NOMO-1 (cell line): Measurements from ENCODE around the gene UGT2B15.
"Not testable (repeated sequence)": the region's sequence is repeated elsewhere in the genome, so short reads cannot be mapped to it uniquely, and the experiment has no call there.

ENCODE experiments used
- DNase-seq, 2 experiments: peaks; one replicate each; lab custom pipeline; 2025; ENCODE audit not compliant: unreplicated experiment in 2 of 2; lab: John Stamatoyannopoulos, UW

Gene UGT2B15

DNA sequence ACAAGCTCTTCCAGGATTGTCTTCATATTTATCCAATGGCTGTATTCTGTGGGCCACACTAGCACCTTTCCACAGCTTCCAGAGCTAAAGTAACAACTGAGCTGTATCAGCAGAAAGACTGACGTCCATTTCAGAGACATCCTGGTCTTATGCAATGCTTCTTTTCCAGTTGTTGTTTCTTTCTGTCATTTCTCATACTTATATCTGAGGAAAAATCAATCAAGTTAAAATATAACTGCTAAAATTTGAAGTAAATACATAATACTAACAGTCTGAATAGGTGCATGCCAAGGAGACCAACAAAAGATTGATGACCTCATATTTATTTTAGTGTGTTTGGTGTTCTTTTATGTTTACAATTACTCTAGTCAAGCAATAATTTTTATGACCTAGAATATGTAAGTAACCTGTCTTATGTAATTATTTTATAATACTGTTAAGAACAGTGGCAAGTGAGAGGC, at the start of gene UGT2B15:
Gene UGT2B15 (minus strand): TSS at position 174 of the 461 bp plus-strand sequence. CDS start 34 bp downstream, at position 140.
- not testable (repeated sequence) for DNase-seq

DNA sequence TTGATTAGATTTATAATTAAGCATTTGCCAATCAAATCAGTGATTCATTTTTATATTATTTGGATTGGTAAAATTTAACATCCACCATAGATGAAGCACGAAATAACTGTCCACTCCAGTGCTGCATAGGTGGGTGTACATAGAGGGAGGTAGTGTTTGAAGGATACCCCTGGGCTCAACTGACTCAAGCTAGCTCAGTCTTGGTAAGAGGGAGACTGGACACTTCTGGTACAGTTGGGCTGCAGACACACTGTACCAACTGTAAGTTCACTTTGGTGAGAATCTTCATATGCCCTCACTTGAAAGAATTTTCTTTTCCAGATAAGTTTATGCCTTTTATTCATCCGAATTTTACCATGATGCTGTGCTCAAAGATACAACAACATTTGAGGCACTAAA, 48.6 kb upstream of the UGT2B15 start:
- DNase-seq = no peak

DNA sequence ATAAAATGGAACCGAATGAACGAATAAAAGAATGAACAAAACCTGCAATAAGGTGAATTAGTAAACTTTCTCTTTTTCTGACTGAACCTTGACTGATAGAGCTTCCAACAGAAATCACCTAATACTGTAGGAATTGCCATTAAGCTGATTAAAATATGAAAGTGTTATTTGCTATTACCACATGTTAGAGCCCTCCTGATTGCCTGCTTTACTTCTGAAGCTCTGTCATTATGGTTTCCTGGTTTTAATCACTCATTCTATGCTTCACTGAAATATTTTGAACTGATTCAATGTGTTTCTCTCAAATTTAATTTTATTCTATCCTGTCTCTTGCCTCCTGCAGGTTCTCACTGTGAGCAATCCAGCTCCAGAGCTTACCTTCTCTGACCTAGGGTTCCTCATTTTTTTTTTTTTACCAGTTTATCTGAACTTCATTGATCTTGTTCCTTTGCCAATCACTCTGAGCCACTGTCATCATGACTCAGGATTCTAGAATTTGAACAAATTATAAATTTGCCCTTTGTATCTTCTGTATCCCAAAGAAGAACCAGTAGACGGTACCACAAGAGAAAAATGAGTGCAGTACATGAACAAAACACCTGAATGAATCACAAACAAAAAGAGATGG, 48.1 kb upstream of the UGT2B15 start:
- no peak for DNase-seq

DNA sequence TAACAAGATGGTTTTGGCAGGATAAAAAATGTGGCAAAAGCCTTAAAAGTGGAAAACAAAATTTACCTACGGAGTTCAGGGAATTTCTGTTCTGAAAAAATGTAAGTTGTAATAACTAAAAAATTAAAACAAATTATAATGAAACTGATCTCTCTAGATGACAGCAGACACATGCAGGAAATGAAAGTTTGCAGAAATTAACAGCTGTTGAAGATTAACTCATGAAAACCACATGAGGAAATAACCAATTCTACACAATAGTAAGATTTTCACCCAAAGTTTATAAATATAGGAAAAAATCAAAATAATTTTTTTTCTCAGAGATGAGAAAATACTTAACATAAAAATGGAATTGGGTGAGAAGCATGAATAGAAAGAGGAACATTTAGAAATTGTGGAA, 47.5 kb upstream of the UGT2B15 start:
- DNase-seq = no peak

DNA sequence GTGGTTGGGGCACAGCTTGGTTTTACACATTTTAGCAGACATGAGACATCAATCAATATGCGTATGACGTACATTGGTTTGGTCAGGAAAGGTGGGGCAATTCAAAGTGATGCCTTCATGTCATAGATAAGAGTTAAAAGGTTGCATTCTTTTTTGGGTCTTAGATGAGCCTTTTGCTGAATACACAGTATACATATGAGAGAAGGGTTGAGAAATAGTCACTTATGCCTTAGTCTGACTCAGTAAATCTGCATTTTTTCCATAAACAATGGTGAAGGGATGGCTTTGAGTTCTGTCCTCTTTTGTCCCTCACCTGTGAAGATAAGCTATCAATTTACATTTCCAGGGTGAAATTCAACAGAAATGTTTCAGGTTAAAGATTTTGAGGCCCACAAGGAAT, 43.9 kb upstream of the UGT2B15 start:
- no peak for DNase-seq

DNA sequence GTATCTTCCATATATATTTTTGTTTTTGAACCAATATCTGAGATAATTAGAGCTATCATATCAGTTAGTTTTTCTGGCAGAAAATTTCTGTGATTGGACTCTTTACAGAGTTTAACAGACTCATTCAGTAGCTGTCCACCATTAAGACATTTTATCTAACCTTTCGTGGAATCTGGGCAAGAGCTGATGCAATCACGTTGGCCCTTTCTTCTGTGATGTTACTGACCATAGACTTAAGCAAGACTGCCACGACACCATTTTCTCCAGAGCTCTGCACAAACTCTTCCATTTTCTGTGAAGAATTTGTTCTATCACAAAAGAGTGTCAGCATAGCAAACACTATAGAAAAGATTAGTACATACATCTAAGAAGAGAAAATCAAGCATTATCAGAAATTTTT, 41.8 kb upstream of the UGT2B15 start:
- no peak for DNase-seq

DNA sequence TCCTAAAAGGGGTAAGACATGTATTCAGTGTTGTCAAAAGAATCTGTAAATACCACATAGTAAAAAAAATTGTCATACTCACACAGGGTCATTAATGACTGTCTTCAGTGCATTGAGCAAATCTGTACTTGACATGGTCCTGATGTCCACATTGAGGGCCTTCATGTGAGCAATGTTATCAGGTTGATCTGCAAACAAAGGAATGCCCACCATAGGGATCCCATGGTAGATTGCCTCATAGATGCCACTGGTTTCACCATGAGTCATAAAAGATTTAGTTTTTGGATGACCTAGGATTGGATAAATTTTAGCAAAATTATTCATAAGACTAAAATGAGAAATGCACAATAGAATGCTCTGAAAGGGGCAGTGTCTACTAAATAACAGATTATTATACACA, 38.1 kb upstream of the UGT2B15 start:
- no peak for DNase-seq

DNA sequence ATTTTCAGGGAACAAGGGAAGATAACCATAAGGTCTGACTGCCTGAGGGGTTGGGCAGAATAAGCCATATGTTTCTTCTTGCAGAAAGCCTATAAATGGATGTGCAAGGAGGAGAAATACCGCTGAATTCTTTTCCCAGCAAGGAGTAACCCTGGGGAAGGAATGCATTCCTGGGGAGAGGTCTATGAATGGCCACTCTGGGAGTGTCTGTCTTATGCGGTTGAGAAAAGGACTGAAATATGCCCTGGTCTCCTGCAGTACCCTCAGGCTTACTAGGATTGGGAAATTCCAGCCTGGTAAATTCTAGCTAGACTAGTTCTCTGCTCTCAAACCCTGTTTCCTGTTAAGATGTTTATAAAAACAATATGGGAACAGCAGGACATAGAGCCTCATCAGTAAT, 32.7 kb upstream of the UGT2B15 start:
- not testable (repeated sequence) for DNase-seq

DNA sequence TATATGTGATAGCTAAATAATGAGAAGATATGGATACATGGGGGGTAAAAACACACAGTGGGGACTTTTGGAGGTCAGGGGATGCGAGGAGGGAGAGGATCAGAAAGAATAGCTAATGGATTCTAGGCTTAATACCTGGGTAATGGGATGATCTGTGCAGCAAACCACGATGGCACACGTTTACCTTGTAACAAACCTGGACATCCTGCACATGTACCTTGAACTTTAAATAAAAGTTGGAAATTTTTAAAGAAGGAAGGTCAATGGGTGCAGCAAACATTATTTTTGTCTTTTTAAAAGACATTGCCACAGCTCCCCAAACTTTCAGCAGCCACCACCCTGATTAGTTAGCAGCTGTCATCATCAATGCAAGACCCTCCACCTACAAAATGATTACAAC, 29.7 kb upstream of the UGT2B15 start:
- DNase-seq = no peak

DNA sequence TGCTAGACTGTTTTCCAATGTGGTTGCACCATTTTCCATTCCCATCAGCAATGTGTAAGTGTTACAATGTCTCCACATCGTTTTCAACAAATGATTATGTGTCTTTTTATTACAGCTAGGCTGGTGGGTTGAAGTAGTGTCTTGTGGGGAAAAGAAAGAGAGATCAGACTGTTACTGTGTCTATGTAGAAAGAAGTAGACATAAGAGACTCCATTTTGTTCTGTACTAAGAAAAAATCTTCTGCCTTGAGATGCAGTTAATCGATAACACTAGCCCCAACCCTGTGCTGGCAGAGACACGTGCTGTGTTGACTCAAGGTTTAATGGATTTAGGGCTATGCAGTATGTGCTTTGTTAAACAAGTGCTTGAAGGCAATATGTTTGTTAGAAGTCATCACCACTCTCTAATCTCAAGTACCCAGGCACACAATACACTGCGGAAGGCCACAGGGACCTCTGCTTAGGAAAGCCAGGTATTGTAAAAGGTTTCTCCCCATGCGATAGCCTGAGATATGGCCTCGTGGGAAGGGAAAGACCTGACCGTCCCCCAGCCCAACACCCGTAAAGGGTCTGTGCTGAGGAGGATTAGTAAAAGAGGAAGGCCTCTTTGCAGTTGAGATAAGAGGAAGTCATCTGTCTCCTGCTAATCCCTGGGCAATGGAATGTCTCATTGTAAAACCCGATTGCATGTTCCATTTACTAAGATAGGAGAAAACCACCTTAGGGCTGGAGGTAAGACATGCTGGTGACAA, 23.0 kb upstream of the UGT2B15 start:
- DNase-seq = no peak

DNA sequence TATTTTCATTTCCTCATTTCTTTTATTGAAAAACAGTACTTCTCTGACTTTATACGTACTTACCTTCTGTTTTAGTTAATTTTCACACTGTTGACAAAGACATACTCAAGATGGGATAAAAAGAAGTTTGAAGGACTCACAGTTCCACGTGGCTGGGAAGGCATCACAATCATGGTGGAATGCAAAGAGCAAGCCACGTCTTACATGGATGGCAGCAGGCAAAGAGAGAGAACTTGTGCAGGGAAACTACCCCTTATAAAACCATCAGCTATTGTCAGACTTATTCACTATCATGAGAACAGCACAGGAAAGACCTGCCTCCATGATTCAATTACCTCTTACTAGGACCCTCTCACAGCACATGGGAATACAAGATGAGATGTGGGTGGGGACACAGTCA, 20.7 kb upstream of the UGT2B15 start:
- DNase-seq = no peak

DNA sequence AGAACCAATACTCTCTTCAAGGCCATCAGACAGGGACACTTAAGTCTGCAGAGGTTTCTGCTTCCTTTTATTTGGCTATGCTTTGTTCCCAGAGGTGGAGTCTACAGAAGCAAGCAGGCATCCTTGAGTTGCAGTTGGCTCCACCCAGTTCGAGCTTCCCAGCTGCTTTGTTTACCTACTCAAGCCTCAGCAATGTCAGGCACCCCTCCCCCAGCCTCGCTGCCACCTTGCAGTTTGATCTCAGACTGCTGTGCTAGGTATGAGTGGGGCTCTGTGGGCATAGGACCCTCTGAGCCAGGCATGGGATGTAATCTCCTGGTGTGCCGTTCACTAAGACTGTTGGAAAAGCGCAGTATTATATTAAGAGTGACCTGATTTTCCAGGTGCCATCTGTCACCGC, 12.6 kb upstream of the UGT2B15 start:
- no peak for DNase-seq

DNA sequence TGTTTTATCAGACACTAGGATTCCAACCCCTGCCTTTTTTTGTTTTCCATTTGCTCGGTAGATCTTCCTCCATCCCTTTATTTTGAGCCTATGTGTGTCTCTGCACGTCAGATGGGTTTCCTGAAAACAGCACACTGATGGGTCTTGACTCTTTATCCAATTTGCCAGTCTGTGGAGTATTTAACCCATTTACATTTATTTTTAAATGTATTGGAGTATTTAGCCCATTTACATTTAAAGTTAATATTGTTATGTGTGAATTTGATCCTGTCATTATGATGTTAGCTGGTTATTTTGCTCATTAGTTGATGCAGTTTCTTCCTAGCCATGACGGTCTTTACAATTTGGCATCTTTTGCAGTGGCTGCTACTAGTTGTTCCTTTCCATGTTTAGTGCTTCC, 10.8 kb upstream of the UGT2B15 start:
- DNase-seq = not testable (repeated sequence)

DNA sequence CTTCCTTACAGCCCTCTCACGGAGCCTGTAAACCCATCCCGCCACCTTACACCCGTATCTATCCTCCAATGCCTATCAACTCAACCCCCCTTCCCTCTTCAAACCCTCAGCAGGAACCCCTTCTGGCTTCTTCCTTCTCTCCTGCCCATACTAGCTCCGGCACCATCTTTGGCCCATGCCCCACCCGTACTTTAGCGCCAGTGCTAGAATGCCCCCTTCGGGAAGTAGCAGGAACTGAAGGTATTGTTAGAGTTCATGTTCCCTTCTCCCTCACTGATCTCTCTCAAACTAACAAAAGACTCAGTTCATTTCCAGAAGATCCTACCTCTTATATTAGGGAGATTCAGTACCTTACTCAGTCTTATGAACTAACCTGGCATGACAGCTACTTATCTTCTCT, 2.7 kb upstream of the UGT2B15 start:
- no peak for DNase-seq

DNA sequence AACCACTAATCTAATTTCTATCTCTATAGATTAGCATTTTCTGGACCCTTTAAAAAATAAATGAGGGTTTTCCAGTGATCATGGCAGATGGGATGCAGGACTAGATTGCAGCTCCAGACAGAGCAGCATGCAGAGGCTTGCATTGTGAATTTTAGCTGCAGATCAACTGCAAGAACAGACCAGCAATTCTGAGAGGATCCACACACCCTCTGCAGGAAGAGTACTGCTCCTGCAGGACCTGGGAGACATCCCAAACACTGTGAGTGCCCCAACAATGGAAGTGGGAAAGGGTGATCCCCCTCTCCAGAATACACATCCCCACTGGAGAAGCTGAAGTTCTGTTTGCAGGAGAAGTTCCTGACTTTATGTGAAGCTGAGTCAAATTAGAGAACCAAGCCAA, 765 bp upstream of the UGT2B15 start:
- DNase-seq = not testable (repeated sequence)

DNA sequence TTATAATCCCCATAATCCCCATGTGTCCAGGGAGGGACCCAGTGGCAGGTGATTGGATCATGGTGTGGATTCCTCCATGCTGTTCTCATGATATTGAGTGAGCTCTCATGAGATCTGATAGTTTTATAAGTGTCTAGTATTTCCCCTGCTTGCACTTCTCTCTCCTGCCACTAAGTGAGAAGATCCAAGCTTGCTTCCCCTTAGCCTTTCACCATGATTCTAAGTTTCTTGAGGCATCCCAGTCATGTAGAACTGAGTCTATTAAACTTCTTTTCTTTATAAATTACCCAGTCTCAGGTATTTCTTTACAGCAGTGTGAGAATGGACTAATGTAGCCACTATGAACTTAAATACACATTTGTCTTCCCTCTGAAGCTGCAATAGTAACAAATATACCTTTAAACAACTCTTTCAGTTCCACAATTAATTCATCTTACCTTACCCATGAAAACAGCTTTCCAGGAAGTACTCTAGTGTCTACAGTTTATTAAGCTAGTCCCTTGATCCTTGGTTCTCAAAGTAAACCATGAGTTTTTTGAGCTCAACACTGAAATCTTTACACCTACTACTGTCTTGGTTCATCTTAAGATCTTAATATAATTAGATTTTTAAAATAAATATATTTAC, 1.8 kb downstream of the UGT2B15 start:
- DNase-seq = not testable (repeated sequence)

DNA sequence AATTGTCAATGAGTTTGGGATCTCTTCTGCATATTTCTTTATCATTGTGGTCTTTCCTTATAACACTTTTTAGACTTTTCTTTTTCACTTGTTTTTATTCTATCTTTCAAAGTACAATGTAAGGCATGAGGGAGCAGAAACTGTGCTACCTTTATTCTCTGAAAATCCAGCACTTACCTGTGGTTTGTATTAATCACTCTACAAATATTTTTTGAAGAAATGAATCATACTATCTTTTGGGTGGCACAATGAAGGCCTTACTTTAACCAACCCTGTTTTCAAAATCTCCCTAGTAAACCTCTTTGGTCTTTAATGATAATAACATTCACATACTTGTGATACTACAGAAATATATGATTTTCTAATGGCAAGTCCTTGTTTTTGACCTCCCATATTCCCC, 2.9 kb downstream of the UGT2B15 start:
- not testable (repeated sequence) for DNase-seq

DNA sequence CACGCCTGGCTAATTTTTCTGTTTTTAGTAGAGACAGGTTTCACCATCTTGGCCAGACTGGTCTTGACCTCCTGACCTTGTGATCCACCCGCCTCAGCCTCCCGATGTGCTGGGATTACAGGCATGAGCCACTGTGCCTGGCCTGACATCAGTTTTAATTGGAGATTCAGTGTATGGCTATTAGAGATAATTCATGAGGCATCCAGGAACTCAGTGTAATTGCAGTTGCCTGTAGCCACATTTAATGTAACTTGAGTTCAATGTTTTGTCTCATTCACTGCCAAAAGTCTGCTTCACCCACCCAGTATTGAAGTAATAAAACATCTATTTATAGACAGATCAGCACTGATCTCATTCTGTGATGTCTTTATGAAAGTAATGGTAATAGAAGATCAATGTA, 5.7 kb downstream of the UGT2B15 start:
- DNase-seq = not testable (repeated sequence)

DNA sequence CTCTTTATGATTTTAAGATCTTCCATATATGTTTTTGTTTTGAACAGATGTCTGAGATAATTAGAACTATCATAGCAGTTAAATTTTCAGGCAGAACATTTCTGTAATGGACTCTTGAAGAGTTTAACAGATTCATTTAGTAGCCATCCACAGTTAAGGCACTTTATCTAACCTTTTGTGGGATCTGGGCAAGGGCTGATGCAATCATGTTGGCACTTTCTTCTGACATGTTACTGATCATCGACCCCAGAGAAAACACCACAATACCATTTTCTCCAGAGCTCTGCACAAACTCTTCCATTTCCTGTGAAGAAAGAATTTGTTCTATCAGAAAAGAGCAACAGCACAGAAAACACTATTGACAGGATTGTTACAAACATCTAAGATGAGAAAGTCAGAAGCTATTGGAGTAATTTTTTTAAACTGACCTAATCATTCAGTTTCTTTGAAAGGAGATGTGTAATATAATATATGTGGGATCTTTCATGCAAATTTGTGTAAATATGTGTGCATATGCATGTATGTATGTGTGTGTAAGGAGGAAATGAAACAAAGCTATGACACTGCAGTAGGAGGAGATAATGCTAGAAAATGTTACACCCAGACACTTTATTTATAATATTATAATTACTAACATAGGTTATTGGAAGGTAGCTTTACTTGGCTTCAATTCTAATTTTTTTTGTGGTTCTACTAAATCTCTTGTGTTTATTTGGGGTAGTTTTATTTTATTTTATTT, 7.4 kb downstream of the UGT2B15 start:
- not testable (repeated sequence) for DNase-seq

DNA sequence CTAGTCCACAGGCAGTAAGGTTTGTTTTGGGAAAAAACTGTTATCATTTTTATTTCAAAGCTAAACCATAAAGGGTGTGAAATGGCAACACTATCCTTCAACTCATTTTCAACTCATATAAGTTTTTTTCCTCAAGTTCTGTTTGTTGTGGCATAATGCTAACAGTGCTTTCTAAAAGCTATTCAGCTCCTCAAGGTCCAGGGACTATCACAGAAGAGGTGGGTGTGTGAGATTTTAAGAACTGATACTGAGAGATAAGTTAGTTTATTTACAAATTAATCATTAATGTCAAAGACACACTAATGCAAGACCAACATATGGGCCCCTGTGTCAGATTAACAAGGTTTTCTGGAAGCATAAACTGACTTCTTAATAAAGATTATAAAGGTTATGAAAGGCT, 11.8 kb downstream of the UGT2B15 start:
- no peak for DNase-seq

DNA sequence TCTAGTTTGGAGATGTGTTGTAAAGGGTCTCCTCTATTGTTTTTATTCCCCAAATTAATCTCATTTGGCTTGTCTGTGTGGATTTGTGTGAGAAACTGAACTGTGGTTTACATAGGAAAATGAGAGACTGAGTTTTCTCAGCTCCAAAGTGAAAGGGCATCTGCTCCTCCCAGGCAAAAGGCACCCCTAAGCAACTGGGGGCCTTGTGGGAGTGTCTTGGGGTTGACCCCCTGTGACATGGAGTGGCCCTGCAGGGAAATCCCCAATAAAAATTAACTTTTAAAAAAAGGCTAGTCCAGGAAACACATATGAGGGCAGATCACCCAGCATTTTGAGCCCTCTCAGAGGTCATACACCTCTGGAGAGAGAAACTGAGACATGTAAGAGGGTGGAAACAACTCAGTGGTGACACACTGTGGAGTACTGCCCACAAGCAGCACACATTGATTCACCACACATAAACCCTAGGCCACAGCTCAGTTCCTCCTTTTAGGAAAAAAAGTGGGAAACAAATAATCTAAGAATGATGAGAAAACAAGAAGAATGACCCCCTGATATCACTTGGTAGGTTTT, 13.3 kb downstream of the UGT2B15 start:
- not testable (repeated sequence) for DNase-seq
